Smooth muscle cell (in vitro differentiated cells): ENCODE data around the gene MYO5C. TPM values are rescaled to one million over a fixed set of nuclear protein-coding genes. Genes with fewer than 3 reads are reported as not detected.

Source experiments
- DNase-seq: peaks from one replicate; lab custom pipeline; 2025; ENCODE audit not compliant: unreplicated experiment; lab: John Stamatoyannopoulos, UW
- H2AFZ ChIP-seq: fragments of 200-600 bp; sonication (generic); 2 replicates; pipeline ENCODE4 v1.6.0; 2016; ENCODE audit warnings: antibody characterized with exemption, low read depth, mild to moderate bottlenecking
- H3F3A ChIP-seq: fragments of 200-600 bp; sonication (generic); 2 replicates; pipeline ENCODE4 v1.6.0; 2017; ENCODE audit warnings: antibody characterized with exemption, low read depth
- H3K27ac ChIP-seq: fragments of 200-600 bp; sonication (generic); 2 replicates; pipeline ENCODE4 v1.5.1; 2016; ENCODE audit warnings: low read depth, mild to moderate bottlenecking
- H3K27me3 ChIP-seq: fragments of 200-600 bp; sonication (generic); 2 replicates; pipeline ENCODE4 v1.6.1; 2016; ENCODE audit warnings: low read depth, mild to moderate bottlenecking
- H3K36me3 ChIP-seq: fragments of 200-600 bp; sonication (generic); 2 replicates; pipeline ENCODE4 v1.5.1; 2016; ENCODE audit warnings: low read depth
- H3K4me1 ChIP-seq: fragments of 200-600 bp; sonication (generic); 2 replicates; pipeline ENCODE4 v1.5.1; 2016; ENCODE audit warnings: low read depth
- H3K4me2 ChIP-seq: fragments of 200-600 bp; sonication (generic); 2 replicates; pipeline ENCODE4 v1.6.0; 2016; ENCODE audit warnings: mild to moderate bottlenecking
- H3K4me3 ChIP-seq: fragments of 200-600 bp; sonication (generic); 2 replicates; pipeline ENCODE4 v1.5.1; 2016; ENCODE audit warnings: mild to moderate bottlenecking
- H3K79me2 ChIP-seq: fragments of 200-600 bp; sonication (generic); 2 replicates; pipeline ENCODE4 v1.6.0; 2016; ENCODE audit warnings: low read depth, mild to moderate bottlenecking
- H3K9ac ChIP-seq: fragments of 200-600 bp; sonication (generic); 2 replicates; pipeline ENCODE4 v1.6.0; 2016; ENCODE audit warnings: low read depth
- H3K9me3 ChIP-seq: fragments of 200-600 bp; sonication (generic); replicated peaks from 2 replicates; pipeline ENCODE4 v1.5.1; 2016; ENCODE audit warnings: low read depth
- H4K20me1 ChIP-seq: fragments of 200-600 bp; sonication (generic); 2 replicates; pipeline ENCODE4 v1.6.0; 2016; ENCODE audit warnings: low read depth
- CTCF ChIP-seq: fragments of 200-600 bp; sonication (generic); IDR thresholded peaks from 2 replicates; pipeline ENCODE4 v1.5.1; 2017; ENCODE audit warnings: borderline replicate concordance, mild to moderate bottlenecking, antibody characterized with exemption; ENCODE audit not compliant: insufficient read depth, poor library complexity, severe bottlenecking
- WGBS: methylation state at CpG from one replicate; pipeline ENCODE4 v1.1.7; 2016; ENCODE audit warnings: low lambda C conversion rate; 5-methylcytosine and 5-hydroxymethylcytosine counted together
- polyA plus RNA-seq: library from polyadenylated mRNA; unstranded; fragments of >200 nt; fragmentation: Nextera tagmentation; extraction: Ambion mirVana; gene quantifications from 2 replicates; pipeline ENCODE4 v1.2.1, GENCODE V29; 2016
- total RNA-seq: library from RNA; depleted of rRNA; stranded (reverse); fragments of >200 nt; gene quantifications from 2 replicates; pipeline ENCODE4 v1.2.3, GENCODE V29; 2014

Gene MYO5C
- total and polyA plus RNA-seq, 2 experiments from 2014 or later: 0.26 to 1.5 TPM

GRCh38 chr15:52340093-52340492 lies 44.5 kb upstream of the MYO5C start:
- peaks cover 2% of the 10 kb centered on the region for H3K36me3 ChIP-seq
- WGBS: 93% methylated on average over 16 of the region's 16 CpGs
- H3K9ac ChIP-seq: no peak overlapping the region
- no peaks in the 10 kb centered on the region for H3K9me3 ChIP-seq
- DNase-seq: no peak
- no peak overlapping the region for H3K4me3 ChIP-seq
- no peak overlapping the region for H3K27ac ChIP-seq
- H3F3A ChIP-seq: no peaks in the 10 kb centered on the region
- no peak for TF ChIP-seq CTCF
- no peaks in the 10 kb centered on the region for H3K4me1 ChIP-seq
- H3K27me3 ChIP-seq: no peaks in the 10 kb centered on the region
- H4K20me1 ChIP-seq: no peaks in the 10 kb centered on the region
- no peak overlapping the region for H2AFZ ChIP-seq
- no peaks in the 10 kb centered on the region for H3K79me2 ChIP-seq
- no peak overlapping the region for H3K4me2 ChIP-seq

- no peak for TF ChIP-seq CTCF
- Histone ChIP-seq H3K27ac (no peak overlapping the region), H3F3A (no peaks in the 10 kb centered on the region), H3K79me2 (no peaks in the 10 kb centered on the region), H3K4me2 (no peak overlapping the region), H3K9me3 (no peaks in the 10 kb centered on the region), H4K20me1 (no peaks in the 10 kb centered on the region), H2AFZ (no peak overlapping the region), H3K4me1 (no peaks in the 10 kb centered on the region), H3K27me3 (no peaks in the 10 kb centered on the region), H3K9ac (no peak overlapping the region), H3K4me3 (no peak overlapping the region), H3K36me3 (no peaks in the 10 kb centered on the region)
- WGBS: 95% methylated on average over 1 of the region's 1 CpG
- DNase-seq: no peak
Measured at GRCh38 chr15:52338891-52339290, 43.3 kb upstream of the MYO5C start.

- Histone ChIP-seq H3K36me3 (no peaks in the 10 kb centered on the region), H3F3A (no peaks in the 10 kb centered on the region), H3K27ac (no peak overlapping the region), H3K4me3 (no peak overlapping the region), H3K79me2 (no peaks in the 10 kb centered on the region), H3K27me3 (no peaks in the 10 kb centered on the region), H3K4me2 (no peak overlapping the region), H3K9me3 (no peaks in the 10 kb centered on the region), H4K20me1 (no peaks in the 10 kb centered on the region), H3K9ac (no peak overlapping the region), H2AFZ (no peak overlapping the region), H3K4me1 (no peaks in the 10 kb centered on the region)
- WGBS: 81% methylated on average over 3 of the region's 3 CpGs
- no peak for DNase-seq
- TF ChIP-seq CTCF: no peak
Measured at GRCh38 chr15:52338058-52338457, 42.5 kb upstream of the MYO5C start.

GRCh38 chr15:52337198-52337853 lies 41.7 kb upstream of the MYO5C start:
- DNase-seq: no peak
- peak overlapping the region; percentile 44 for H3K27ac ChIP-seq

More at GRCh38 chr15:52337198-52337853, 41.7 kb upstream of the MYO5C start:
- Histone ChIP-seq H3K9ac (no peak overlapping the region), H3K27me3 (no peaks in the 10 kb centered on the region), H3K4me2 (peak overlapping the region; percentile 29), H3K36me3 (no peaks in the 10 kb centered on the region), H3F3A (no peaks in the 10 kb centered on the region), H3K9me3 (no peaks in the 10 kb centered on the region), H3K4me3 (no peak overlapping the region), H4K20me1 (no peaks in the 10 kb centered on the region), H3K4me1 (no peaks in the 10 kb centered on the region), H3K79me2 (no peaks in the 10 kb centered on the region), H2AFZ (no peak overlapping the region)
- TF ChIP-seq CTCF: no peak
- 64% methylated on average over 5 of the region's 5 CpGs for WGBS
